HepG2 (cell line): ENCODE data around the gene GRK6. TPM values are rescaled to one million over a fixed set of nuclear protein-coding genes. Genes with fewer than 3 reads are reported as not detected.

Experiments used
- BATF2 ChIP-seq: sonication (generic); formaldehyde crosslinking; IDR thresholded peaks from 2 replicates; pipeline ENCODE4 v1.8.0; 2022; ENCODE audit warnings: mild to moderate bottlenecking, missing genetic modification reagents, moderate library complexity
- CBX2 ChIP-seq, 2 experiments: fragments of 200-600 bp in 1 of 2; sonication (generic); formaldehyde crosslinking in 1 of 2; IDR thresholded peaks; 2 replicates each; pipeline versions ENCODE4 v1.7.0 to v1.8.1; 2018 to 2022; ENCODE audit warnings: low read depth in 2 of 2, low read length in 1 of 2, mild to moderate bottlenecking in 1 of 2, missing genetic modification reagents in 1 of 2
- DR1 ChIP-seq: sonication (generic); formaldehyde crosslinking; IDR thresholded peaks from 2 replicates; pipeline ENCODE4 v1.8.0; 2021; ENCODE audit warnings: mild to moderate bottlenecking, missing genetic modification reagents, inconsistent platforms
- KDM1A ChIP-seq: IDR thresholded peaks from 2 replicates; pipeline ENCODE4 v1.6.1; 2016; ENCODE audit warnings: missing compliant biosample characterization
- KDM3A ChIP-seq: IDR thresholded peaks from 2 replicates; pipeline ENCODE4 v1.6.1; 2018; ENCODE audit warnings: low read depth, missing compliant biosample characterization
- NONO ChIP-seq, 2 experiments: fragments of 450-650 bp in 1 of 2; sonication (generic) in 1 of 2; formaldehyde crosslinking in 1 of 2; IDR thresholded peaks in 1 of 2; conservative IDR thresholded peaks in 1 of 2; 2 replicates each; pipeline versions ENCODE4 v1.6.1 to v1.8.0; 2017 to 2022; ENCODE audit warnings: mild to moderate bottlenecking in 1 of 2, missing genetic modification reagents in 1 of 2, moderate library complexity in 1 of 2
- PLRG1 ChIP-seq: fragments of 450-650 bp; conservative IDR thresholded peaks from 2 replicates; pipeline ENCODE4 v1.6.1; 2016
- SP5 ChIP-seq: IDR thresholded peaks from 2 replicates; pipeline ENCODE4 v1.6.1; 2016; ENCODE audit warnings: low read depth, borderline replicate concordance
- TCF7 ChIP-seq: sonication (generic); IDR thresholded peaks from 2 replicates; pipeline ENCODE4 v1.6.1; 2016; ENCODE audit warnings: antibody characterized with exemption, low read depth
- ZFP36L2 ChIP-seq: sonication (generic); formaldehyde crosslinking; IDR thresholded peaks from 2 replicates; pipeline ENCODE4 v1.4.0; 2020; ENCODE audit warnings: missing genetic modification reagents
- ZMYM3 ChIP-seq: sonication (generic); formaldehyde crosslinking; IDR thresholded peaks from 2 replicates; pipeline ENCODE4 v1.5.1; 2020; ENCODE audit warnings: mild to moderate bottlenecking, missing genetic modification reagents
- ZNF251 ChIP-seq: sonication (generic); formaldehyde crosslinking; IDR thresholded peaks from 2 replicates; pipeline ENCODE4 v1.9.0; 2021; ENCODE audit warnings: mild to moderate bottlenecking, missing genetic modification reagents
- ZNF354B ChIP-seq: sonication (generic); formaldehyde crosslinking; IDR thresholded peaks from 2 replicates; pipeline ENCODE4 v1.8.0; 2022; ENCODE audit warnings: mild to moderate bottlenecking, missing genetic modification reagents
- ZNF382 ChIP-seq: sonication (generic); formaldehyde crosslinking; IDR thresholded peaks from 2 replicates; pipeline ENCODE4 v1.5.0; 2020; ENCODE audit warnings: missing genetic modification reagents, mild to moderate bottlenecking, borderline replicate concordance
- ZNF496 ChIP-seq: sonication (generic); formaldehyde crosslinking; IDR thresholded peaks from 2 replicates; pipeline ENCODE4 v1.8.1; 2023; ENCODE audit warnings: mild to moderate bottlenecking, moderate library complexity, missing genetic modification reagents; ENCODE audit not compliant: insufficient replicate concordance
- ZNF841 ChIP-seq: sonication (generic); formaldehyde crosslinking; IDR thresholded peaks from 2 replicates; pipeline ENCODE4 v1.8.1; 2023; ENCODE audit warnings: missing genetic modification reagents, borderline replicate concordance
- polyA plus RNA-seq, 8 experiments: library from polyadenylated mRNA; depleted of rRNA in 3 of 8; stranded (reverse) in 7 of 8; unstranded in 1 of 8; fragments of >200 nt; fragmentation: Illumina TruSeq in 4 of 8; extraction: Trizol in 4 of 8; gene quantifications; 2 replicates each; pipeline versions ENCODE4 v1.2.1 to v1.2.3, GENCODE V29; 2011 to 2016; ENCODE audit warnings: low read depth in 4 of 8, missing spikeins in 1 of 8, mixed read lengths in 1 of 8; ENCODE audit not compliant: insufficient read depth in 1 of 8
- total RNA-seq, 5 experiments: library from RNA; depleted of rRNA; stranded (reverse); fragments of >200 nt; fragmentation: Illumina TruSeq; extraction: Trizol; gene quantifications; 2 replicates each; pipeline ENCODE4 v1.2.3, GENCODE V29; 2016; ENCODE audit warnings: low read depth in 1 of 5
- TF ChIP-seq, protein P1 (sequence below): sonication (generic); formaldehyde crosslinking; IDR thresholded peaks from 2 replicates; pipeline ENCODE4 v1.4.0; 2020; ENCODE audit warnings: missing genetic modification reagents, borderline replicate concordance
- TF ChIP-seq, protein P2 (sequence below): sonication (generic); formaldehyde crosslinking; conservative IDR thresholded peaks from 2 replicates; pipeline ENCODE4 v1.4.0; 2020; ENCODE audit warnings: missing genetic modification reagents
- TF ChIP-seq, protein P3 (sequence below): IDR thresholded peaks from 2 replicates; pipeline ENCODE4 v1.6.1; 2016
- TF ChIP-seq, protein P4 (sequence below): sonication (generic); formaldehyde crosslinking; IDR thresholded peaks from 2 replicates; pipeline ENCODE4 v1.4.0; 2020; ENCODE audit warnings: missing genetic modification reagents

The GRK6 gene
- total and polyA plus RNA-seq, 2 of the 13 experiments (the other 11 are each of a cell fraction or from before 2014, with no cell fraction given) = 13.2 to 19.9 TPM

DNA sequence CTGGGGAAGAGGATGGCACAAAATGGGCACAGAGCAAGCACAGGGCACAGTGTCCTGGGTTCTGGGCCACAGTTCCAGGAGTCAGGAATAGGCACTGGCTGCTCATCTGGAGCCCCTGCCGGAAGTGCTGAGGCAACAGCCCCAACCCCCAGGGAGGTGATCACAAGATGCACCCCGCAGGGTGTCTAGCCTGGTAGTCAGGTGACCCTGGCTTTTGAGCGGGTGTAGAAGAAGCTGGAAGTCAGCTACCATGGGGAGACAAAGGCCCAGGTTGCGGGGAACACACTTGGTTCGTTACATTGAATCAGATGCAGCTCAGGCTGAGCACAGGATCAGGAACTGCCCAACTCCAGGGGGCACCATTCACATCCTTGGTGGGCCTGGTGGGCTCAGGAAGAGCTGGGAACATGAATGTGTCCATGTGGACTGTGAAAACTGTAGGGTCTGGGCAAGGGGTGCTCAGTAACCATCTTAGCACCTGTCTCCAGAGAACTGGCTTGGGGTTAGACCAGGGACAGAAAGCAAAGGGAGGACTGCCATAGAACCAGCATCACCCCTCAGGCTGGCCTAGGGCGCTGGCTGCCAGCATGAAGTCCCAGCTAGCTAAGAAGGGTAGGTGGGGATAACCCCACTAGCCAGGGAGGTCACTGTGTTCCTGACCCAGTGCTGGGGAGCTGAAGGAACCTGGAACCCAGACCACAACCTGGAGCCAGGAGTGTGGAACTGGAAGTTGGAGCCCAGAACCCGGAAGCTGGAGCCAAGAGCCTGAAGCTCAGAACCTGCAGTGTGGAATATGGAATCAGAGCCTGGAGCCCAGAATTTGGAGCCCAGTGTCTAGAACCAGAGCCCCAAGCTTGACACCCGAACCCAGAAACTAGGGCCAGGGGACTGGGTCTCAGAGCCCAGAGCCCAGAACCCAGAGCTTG lies 48.4 kb upstream of the GRK6 start (continued):
- TF ChIP-seq, protein P1, sequence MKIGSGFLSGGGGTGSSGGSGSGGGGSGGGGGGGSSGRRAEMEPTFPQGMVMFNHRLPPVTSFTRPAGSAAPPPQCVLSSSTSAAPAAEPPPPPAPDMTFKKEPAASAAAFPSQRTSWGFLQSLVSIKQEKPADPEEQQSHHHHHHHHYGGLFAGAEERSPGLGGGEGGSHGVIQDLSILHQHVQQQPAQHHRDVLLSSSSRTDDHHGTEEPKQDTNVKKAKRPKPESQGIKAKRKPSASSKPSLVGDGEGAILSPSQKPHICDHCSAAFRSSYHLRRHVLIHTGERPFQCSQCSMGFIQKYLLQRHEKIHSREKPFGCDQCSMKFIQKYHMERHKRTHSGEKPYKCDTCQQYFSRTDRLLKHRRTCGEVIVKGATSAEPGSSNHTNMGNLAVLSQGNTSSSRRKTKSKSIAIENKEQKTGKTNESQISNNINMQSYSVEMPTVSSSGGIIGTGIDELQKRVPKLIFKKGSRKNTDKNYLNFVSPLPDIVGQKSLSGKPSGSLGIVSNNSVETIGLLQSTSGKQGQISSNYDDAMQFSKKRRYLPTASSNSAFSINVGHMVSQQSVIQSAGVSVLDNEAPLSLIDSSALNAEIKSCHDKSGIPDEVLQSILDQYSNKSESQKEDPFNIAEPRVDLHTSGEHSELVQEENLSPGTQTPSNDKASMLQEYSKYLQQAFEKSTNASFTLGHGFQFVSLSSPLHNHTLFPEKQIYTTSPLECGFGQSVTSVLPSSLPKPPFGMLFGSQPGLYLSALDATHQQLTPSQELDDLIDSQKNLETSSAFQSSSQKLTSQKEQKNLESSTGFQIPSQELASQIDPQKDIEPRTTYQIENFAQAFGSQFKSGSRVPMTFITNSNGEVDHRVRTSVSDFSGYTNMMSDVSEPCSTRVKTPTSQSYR = no peak
- TF ChIP-seq NONO (IDR thresholded peaks at IDR 0.05) (no peak), NONO (CRISPR knock-in tag; conservative IDR thresholded peaks at IDR 0.05) (no peak), KDM1A (CRISPR knock-in tag) (no peak), KDM3A (CRISPR knock-in tag) (no peak), BATF2 (no peak), ZFP36L2 (no peak), ZNF251 (no peak), ZNF382 (no peak), ZNF354B (CRISPR knock-in tag) (0 out of 2 replicates have a peak, but pooled peaks have one; percentile 61), ZNF841 (CRISPR knock-in tag) (no peak), CBX2 (IDR thresholded peaks at IDR 0.05; ENCODE audit: low read depth, low read length) (no peak), CBX2 (CRISPR knock-in tag; IDR thresholded peaks at IDR 0.05; ENCODE audit: low read depth) (no peak), DR1 (no peak), PLRG1 (no peak), ZNF496 (no peak), SP5 (CRISPR knock-in tag) (no peak), TCF7 (no peak), ZMYM3 (CRISPR knock-in tag) (no peak)
- TF ChIP-seq, protein P2, sequence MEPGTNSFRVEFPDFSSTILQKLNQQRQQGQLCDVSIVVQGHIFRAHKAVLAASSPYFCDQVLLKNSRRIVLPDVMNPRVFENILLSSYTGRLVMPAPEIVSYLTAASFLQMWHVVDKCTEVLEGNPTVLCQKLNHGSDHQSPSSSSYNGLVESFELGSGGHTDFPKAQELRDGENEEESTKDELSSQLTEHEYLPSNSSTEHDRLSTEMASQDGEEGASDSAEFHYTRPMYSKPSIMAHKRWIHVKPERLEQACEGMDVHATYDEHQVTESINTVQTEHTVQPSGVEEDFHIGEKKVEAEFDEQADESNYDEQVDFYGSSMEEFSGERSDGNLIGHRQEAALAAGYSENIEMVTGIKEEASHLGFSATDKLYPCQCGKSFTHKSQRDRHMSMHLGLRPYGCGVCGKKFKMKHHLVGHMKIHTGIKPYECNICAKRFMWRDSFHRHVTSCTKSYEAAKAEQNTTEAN (CRISPR knock-in tag) = no peak
- TF ChIP-seq, protein P3, sequence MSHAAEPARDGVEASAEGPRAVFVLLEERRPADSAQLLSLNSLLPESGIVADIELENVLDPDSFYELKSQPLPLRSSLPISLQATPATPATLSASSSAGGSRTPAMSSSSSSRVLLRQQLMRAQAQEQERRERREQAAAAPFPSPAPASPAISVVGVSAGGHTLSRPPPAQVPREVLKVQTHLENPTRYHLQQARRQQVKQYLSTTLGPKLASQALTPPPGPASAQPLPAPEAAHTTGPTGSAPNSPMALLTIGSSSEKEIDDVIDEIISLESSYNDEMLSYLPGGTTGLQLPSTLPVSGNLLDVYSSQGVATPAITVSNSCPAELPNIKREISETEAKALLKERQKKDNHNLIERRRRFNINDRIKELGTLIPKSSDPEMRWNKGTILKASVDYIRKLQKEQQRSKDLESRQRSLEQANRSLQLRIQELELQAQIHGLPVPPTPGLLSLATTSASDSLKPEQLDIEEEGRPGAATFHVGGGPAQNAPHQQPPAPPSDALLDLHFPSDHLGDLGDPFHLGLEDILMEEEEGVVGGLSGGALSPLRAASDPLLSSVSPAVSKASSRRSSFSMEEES (CRISPR knock-in tag) = no peak
- TF ChIP-seq, protein P4, sequence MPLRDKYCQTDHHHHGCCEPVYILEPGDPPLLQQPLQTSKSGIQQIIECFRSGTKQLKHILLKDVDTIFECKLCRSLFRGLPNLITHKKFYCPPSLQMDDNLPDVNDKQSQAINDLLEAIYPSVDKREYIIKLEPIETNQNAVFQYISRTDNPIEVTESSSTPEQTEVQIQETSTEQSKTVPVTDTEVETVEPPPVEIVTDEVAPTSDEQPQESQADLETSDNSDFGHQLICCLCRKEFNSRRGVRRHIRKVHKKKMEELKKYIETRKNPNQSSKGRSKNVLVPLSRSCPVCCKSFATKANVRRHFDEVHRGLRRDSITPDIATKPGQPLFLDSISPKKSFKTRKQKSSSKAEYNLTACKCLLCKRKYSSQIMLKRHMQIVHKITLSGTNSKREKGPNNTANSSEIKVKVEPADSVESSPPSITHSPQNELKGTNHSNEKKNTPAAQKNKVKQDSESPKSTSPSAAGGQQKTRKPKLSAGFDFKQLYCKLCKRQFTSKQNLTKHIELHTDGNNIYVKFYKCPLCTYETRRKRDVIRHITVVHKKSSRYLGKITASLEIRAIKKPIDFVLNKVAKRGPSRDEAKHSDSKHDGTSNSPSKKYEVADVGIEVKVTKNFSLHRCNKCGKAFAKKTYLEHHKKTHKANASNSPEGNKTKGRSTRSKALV (CRISPR knock-in tag) = no peak
